HG02970 (cell line): Measurements from ENCODE around the gene BLVRA.

Source experiments
- ATAC-seq: cut with Tn5 transposase; IDR thresholded peaks from one replicate; pipeline ENCODE4 v1.9.1; 2021; ENCODE audit warnings: mild to moderate bottlenecking, moderate library complexity, moderate number of reproducible peaks; ENCODE audit not compliant: unreplicated experiment, low FRiP score

BLVRA gene

GRCh38 chr7:43747328-43748105, 11.0 kb upstream of the BLVRA start:
- no peak for ATAC-seq

DNA sequence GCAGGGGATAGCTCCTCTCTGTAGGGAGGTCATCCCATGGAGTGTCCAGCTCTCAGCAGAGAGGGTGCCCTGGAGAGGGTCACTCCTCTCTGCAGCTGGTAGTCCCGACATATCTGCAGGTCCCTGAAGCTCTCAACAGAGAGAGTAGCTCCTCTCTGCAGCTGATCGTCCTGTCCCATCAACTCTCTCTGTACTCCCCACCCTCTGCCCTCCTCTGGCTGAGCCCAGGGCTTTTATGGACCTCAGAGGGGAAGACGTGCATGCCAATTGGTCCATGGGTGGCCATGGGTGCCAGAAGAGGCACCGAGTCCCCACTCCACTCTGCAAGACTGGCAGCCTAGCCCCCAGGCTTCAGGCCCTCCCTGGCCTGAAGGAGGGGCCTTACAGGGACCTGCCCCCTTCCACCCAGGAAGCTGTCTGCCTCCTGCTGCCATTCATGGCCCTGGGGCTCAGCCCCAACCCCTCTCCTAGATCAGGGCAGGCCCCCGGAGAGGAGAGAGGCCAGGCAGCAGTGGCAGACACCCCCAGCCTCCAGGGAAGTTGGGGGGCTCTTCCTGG, 9.0 kb upstream of the BLVRA start:
- ATAC-seq = no peak

- no peak for ATAC-seq
These were observed 8.2 kb upstream of the BLVRA start for GRCh38 chr7:43750016-43750887.

DNA sequence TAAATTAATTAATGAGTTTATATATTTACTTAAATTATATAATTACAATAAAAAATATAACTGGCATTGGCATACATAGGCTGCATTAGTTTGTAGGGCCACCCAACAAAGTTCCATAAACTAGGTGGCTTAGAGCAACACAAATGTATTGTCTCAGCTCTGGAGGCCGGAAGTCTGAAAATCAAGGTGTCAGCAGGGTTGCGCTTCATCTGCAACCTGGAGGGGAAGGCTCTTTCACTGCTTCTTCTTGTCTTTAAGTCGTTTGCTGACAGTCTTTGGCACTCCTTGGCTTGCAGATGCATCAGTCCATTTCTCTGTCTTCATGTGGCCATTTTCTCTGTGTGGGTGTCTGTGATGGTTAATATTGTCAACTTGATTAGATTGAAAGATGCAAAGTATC, 6.1 kb upstream of the BLVRA start:
- ATAC-seq = no peak

- ATAC-seq = no peak
These were observed 5.1 kb upstream of the BLVRA start for GRCh38 chr7:43753271-43753810.

DNA sequence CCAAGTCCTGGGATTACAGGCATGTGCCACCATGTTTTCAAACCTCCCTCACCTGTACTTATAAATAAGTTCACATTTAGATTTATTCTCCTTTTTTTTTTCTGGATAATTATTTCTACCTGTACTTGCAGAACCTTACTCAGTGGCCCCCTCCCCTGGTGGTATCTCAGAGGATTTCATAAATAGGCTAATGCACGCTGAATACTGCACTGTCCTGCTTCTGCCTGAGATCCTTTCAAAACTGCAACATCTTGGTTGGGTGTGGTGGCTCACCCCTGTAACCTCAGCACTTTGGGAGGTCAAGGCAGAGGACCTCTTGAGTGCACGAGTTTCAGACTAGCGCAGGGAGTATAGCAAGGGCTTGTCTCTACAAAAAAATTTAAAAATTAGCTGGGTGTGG, 4.6 kb upstream of the BLVRA start:
- ATAC-seq = no peak

DNA sequence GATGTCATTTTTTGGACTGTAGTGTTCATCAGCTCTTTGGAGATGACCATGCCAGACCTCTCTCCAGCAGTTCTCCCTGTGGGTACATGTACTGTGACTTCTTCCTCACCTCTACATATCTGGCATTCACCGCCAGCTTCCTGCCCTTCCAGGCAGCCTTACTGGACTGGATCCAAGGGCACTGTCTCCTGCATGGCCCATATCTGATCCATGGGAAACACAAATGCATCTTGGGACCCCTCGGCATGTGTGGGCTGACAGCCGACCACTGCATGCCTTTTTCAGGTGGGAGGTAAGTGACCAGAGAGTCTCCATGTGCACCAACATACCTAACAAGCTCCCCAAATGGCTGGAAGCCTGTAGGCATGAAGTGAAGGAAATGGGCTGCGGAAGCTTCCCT, 3.9 kb upstream of the BLVRA start:
- no peak for ATAC-seq

GRCh38 chr7:43756368-43757072, 2.0 kb upstream of the BLVRA start:
- no peak for ATAC-seq

GRCh38 chr7:43757073-43757720, 1.3 kb upstream of the BLVRA start:
- ATAC-seq = no peak

GRCh38 chr7:43758822-43759683, 573 bp downstream of the BLVRA start:
- peak; percentile 45 for ATAC-seq

DNA sequence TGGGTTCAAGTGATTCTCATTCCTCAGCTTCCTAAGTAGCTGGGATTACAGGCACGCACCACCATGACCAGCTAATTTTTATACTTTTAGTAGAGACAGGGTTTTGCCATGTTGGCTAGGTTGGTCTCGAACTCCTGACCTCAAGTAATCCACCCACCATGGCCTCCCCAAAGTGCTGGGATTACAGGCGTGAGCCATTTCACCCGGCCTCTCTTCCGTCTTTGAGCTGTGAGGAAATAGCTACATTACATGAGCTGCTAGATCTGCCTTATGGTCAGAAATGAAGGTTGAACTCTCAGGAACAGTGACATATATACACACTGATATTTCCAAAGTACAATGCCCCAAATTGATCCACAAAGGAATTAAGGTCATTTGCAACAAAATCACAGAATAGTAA, 2.4 kb downstream of the BLVRA start:
- no peak for ATAC-seq

DNA sequence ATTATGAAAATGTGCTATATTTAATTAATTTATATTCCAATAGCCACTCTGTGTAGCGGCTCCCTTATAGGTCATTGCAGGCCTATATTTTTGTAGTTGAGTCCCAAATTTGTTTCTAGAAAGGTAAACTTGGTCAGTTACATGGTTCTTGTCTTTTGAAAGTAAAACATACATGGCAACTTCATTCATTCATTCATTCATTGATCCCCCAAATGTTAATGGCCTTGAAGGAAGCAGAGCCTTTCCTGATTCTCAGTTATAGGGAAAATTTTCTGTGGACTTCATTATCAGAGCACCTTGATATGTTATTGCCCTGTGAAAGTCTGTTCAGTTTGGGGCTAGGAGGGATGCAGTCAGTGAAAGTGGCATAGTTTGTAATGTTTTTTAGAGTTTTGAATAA, 2.9 kb downstream of the BLVRA start:
- no peak for ATAC-seq

GRCh38 chr7:43761938-43762692, 3.6 kb downstream of the BLVRA start:
- no peak for ATAC-seq

DNA sequence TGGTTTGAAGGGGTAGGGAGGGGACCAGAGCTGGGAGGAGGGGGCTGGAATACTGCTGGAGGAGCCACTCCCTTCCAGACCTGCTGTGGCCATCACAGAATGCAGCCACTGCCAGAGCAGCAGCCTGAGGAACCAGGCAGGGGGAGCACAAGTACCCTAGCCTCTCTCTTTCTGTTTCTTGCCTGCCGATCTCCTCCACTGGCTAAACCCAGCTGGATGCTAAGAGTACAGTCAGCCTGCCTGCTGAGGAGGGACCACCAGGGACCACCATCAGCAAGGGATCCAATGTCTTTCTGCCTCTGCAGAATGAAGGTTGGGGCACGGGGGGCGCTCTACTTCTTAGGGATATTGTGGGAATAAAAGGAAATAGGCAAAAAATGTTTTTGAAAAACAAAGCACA, 4.7 kb downstream of the BLVRA start:
- no peak for ATAC-seq

DNA sequence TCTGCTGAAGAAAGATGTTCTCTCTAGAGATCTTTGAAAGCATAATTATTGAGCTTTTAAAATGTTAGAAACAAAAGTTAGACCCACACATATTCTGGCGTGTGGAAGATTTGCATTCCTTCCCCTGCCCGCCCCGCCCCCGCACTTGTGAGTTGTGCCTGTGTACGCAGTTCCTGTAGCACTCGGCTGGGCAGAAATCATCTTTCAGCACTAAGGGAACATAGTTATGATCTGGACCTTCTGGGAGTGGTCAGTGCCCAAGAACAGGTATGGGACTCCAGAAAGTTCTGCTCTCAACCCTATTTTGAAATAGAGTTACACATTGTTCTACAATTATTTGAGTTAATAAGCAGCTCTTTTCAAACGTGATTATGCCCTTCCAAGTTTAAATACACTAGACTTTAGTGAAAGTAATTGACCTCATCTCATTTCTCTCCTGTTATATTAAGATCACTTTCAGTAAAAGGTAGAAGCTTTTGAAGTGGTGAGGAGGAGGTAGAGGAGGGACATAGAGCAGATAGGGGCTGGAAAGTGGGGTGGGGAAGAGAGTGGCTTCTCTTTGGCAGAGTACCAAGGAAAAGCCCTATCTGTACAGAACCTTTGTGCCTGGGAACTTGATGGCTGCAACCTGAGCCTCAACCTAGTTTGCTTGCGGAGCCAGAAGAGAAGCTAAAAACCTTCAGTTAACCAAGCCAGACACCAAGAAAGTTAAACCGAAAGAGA, 5.7 kb downstream of the BLVRA start:
- ATAC-seq = no peak

- ATAC-seq = no peak
These were observed 6.5 kb downstream of the BLVRA start for GRCh38 chr7:43764807-43765491.

DNA sequence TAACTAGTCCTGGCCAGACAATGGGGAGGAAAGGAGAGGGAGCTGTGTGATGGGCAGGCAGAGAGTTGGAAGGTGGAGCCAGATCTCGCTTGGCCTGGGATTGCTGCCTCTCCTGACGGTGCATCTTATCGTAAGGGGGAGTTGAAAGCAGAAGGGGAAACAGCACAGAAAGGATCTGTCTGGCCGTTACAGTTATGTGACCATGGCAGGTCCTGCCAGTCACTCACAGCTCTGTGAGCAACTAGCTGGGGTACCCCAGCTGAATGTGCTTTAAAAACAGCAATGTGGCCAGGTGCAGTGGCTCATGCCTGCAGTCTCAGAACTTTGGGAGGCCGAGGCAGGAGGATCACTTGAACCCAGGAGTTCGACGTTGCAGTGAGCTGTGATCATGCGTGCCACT, 8.1 kb downstream of the BLVRA start:
- no peak for ATAC-seq
